Fibroblast of lung (primary cell): ENCODE measurements around the gene NUP58. TPM values are rescaled to one million over a fixed set of nuclear protein-coding genes. Genes with fewer than 3 reads are reported as not detected.
"Not testable (repeated sequence)": the region's sequence is repeated elsewhere in the genome, so short reads cannot be mapped to it uniquely, and the experiment has no call there.

ENCODE experiments used
- DNase-seq, 2 donors: peaks; one replicate each; pipeline versions ENCODE4 v3.0.0 to v3.0.0-alpha.2; 2010; ENCODE audit warnings: low read depth in 2 of 2
- H2AFZ ChIP-seq: 2 replicates; pipeline ENCODE4 v1.5.1; 2012; ENCODE audit warnings: low read length, control low read depth, inconsistent platforms
- H3K27ac ChIP-seq: 2 replicates; pipeline ENCODE4 v1.5.1; 2011; ENCODE audit warnings: low read length, control low read depth; ENCODE audit not compliant: insufficient read depth
- H3K27me3 ChIP-seq: 2 replicates; pipeline ENCODE4 v1.5.1; 2011; ENCODE audit warnings: mild to moderate bottlenecking, low read length; ENCODE audit not compliant: control insufficient read depth, insufficient read depth
- H3K36me3 ChIP-seq: 2 replicates; pipeline ENCODE4 v1.5.1; 2011; ENCODE audit warnings: low read length; ENCODE audit not compliant: control insufficient read depth, insufficient read depth
- H3K4me1 ChIP-seq: 2 replicates; pipeline ENCODE4 v1.5.1; 2011; ENCODE audit warnings: low read length; ENCODE audit not compliant: control insufficient read depth, insufficient read depth; ENCODE audit errors: extremely low read depth
- H3K4me2 ChIP-seq: 2 replicates; pipeline ENCODE4 v1.5.1; 2011; ENCODE audit warnings: low read length, control low read depth; ENCODE audit not compliant: insufficient read depth; ENCODE audit errors: extremely low read depth
- H3K4me3 ChIP-seq, 4 experiments: fragments of 200-600 bp in 1 of 4; sonication (generic) in 1 of 4; replicated peaks in 1 of 4; 2 replicates each; pipeline ENCODE4 v1.5.1; 2011 to 2016; ENCODE audit warnings: low read length in 4 of 4, low read depth in 3 of 4, mild to moderate bottlenecking in 3 of 4, control low read depth in 2 of 4, inconsistent platforms in 1 of 4, mixed read lengths in 1 of 4; ENCODE audit not compliant: insufficient read depth in 1 of 4; ENCODE audit errors: control extremely low read depth in 1 of 4
- H3K79me2 ChIP-seq: 2 replicates; pipeline ENCODE4 v1.5.1; 2012; ENCODE audit warnings: mild to moderate bottlenecking, low read length, inconsistent platforms; ENCODE audit not compliant: control insufficient read depth, insufficient read depth
- H3K9ac ChIP-seq: 2 replicates; pipeline ENCODE4 v1.5.1; 2011; ENCODE audit warnings: mild to moderate bottlenecking, low read length, control low read depth; ENCODE audit not compliant: insufficient read depth
- H3K9me3 ChIP-seq: 2 replicates; pipeline ENCODE4 v1.5.1; 2012; ENCODE audit warnings: low read depth, low read length; ENCODE audit not compliant: control insufficient read depth, insufficient read depth
- H4K20me1 ChIP-seq: 2 replicates; pipeline ENCODE4 v1.5.1; 2011; ENCODE audit warnings: low read length; ENCODE audit not compliant: control insufficient read depth, insufficient read depth; ENCODE audit errors: extremely low read depth
- EZH2 ChIP-seq: IDR thresholded peaks from 2 replicates; pipeline ENCODE4 v1.5.1; 2012; ENCODE audit warnings: low read length, control low read depth, mild to moderate bottlenecking; ENCODE audit errors: missing control alignments
- polyA plus RNA-seq, 2 donors: library from polyadenylated mRNA; depleted of rRNA in 1 of 2; stranded (reverse) in 1 of 2; unstranded in 1 of 2; fragments of >200 nt; gene quantifications; 2 replicates each; pipeline ENCODE4 v1.2.1, GENCODE V29; 2011 to 2012; ENCODE audit warnings: missing spikeins in 1 of 2
- total RNA-seq: library from RNA; depleted of rRNA; stranded (reverse); fragments of >200 nt; gene quantifications from 2 replicates; pipeline ENCODE4 v1.2.1, GENCODE V29; 2014
- TF ChIP-seq, protein P1 (sequence below), 2 donors: IDR thresholded peaks in 1 of 2; conservative IDR thresholded peaks in 1 of 2; 1 replicate in 1 of 2; 2 replicates in 1 of 2; pipeline ENCODE4 v1.5.1; 2011 to 2012; ENCODE audit warnings: low read length in 2 of 2, control low read depth in 1 of 2, inconsistent platforms in 1 of 2, low read depth in 1 of 2, mild to moderate bottlenecking in 1 of 2

Gene NUP58
- total and polyA plus RNA-seq, 2 donors (not counting 1 experiment from before 2014, with no cell fraction given), result 39.3 to 57.6 TPM

DNA sequence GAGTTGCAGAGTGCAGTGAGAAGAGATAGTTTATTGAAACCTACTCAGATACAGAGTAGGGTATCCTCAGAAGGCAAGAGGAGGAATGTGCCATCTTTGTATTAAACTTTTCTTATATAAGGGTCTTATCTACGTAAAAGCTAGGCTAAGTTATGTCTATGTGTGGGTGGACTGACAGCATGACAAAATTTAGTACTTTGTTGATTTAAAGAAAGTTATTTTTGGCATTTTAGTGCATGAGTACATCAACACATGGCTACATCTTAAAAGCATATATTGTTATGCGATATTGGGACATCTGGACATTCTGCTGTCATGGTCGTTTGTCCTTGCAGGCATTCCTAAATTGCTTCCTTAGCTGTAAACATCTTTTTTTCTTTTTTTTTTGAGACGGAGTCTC, 51.4 kb downstream of the NUP58 start:
- Histone ChIP-seq H3K4me3 (no peak overlapping the region), H4K20me1 (no peaks in the 10 kb centered on the region), H3K27ac (no peak overlapping the region), H3K9ac (no peak overlapping the region), H3K27me3 (peaks cover 5% of the 10 kb centered on the region), H3K4me2 (no peak overlapping the region), H3K4me1 (no peaks in the 10 kb centered on the region), H3K9me3 (no peaks in the 10 kb centered on the region), H3K79me2 (no peaks in the 10 kb centered on the region), H3K36me3 (no peaks in the 10 kb centered on the region), H2AFZ (no peak overlapping the region)
- no peak for DNase-seq
- TF ChIP-seq, protein P1, sequence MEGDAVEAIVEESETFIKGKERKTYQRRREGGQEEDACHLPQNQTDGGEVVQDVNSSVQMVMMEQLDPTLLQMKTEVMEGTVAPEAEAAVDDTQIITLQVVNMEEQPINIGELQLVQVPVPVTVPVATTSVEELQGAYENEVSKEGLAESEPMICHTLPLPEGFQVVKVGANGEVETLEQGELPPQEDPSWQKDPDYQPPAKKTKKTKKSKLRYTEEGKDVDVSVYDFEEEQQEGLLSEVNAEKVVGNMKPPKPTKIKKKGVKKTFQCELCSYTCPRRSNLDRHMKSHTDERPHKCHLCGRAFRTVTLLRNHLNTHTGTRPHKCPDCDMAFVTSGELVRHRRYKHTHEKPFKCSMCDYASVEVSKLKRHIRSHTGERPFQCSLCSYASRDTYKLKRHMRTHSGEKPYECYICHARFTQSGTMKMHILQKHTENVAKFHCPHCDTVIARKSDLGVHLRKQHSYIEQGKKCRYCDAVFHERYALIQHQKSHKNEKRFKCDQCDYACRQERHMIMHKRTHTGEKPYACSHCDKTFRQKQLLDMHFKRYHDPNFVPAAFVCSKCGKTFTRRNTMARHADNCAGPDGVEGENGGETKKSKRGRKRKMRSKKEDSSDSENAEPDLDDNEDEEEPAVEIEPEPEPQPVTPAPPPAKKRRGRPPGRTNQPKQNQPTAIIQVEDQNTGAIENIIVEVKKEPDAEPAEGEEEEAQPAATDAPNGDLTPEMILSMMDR (conservative IDR thresholded peaks at IDR 0.05 in 1 of 2, IDR thresholded peaks at IDR 0.05 in 1 of 2; ENCODE audit: low read depth in 1 of 2, low read length in 2 of 2), result no peak

DNA sequence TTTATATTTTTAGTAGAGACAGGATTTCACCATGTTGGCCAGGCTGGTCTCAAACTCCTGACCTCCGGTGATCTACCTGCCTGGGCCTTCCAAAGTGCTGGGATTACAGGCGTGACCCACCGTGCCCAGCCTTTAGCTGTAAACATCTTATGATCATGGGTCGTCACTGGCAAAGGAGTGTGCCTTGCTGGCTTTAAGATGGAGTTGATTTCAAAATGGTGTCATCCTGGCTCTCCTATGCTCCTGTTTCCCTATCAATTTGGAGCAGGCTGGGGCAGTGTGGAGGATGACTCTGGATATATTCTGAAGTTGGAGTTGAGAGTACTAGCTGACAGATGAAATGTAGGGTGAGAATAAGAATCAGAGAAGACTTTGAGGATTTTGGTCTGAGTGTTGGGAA, 51.9 kb downstream of the NUP58 start:
- no peak for TF ChIP-seq EZH2
- TF ChIP-seq, protein P1 (conservative IDR thresholded peaks at IDR 0.05 in 1 of 2, IDR thresholded peaks at IDR 0.05 in 1 of 2; ENCODE audit: low read depth in 1 of 2, low read length in 2 of 2), result no peak
- Histone ChIP-seq H3K27me3 (peaks cover 5% of the 10 kb centered on the region), H2AFZ (no peak overlapping the region), H3K79me2 (no peaks in the 10 kb centered on the region), H3K4me2 (no peak overlapping the region), H3K4me3 (no peak overlapping the region), H4K20me1 (no peaks in the 10 kb centered on the region), H3K4me1 (no peaks in the 10 kb centered on the region), H3K9ac (no peak overlapping the region), H3K9me3 (no peaks in the 10 kb centered on the region), H3K36me3 (no peaks in the 10 kb centered on the region), H3K27ac (no peak overlapping the region)
- no peak for DNase-seq

- Histone ChIP-seq H3K9me3 (no peaks in the 10 kb centered on the region), H2AFZ (no peak overlapping the region), H3K4me3 (no peak overlapping the region), H3K9ac (no peak overlapping the region), H3K4me2 (no peak overlapping the region), H4K20me1 (no peaks in the 10 kb centered on the region), H3K27ac (no peak overlapping the region), H3K4me1 (no peaks in the 10 kb centered on the region), H3K36me3 (no peaks in the 10 kb centered on the region), H3K27me3 (peaks cover 5% of the 10 kb centered on the region), H3K79me2 (no peaks in the 10 kb centered on the region)
- no peak for TF ChIP-seq EZH2
- no peak for DNase-seq
These were observed 53.0 kb downstream of the NUP58 start for GRCh38 chr13:25354377-25354776.

GRCh38 chr13:25360443-25360842, 59.0 kb downstream of the NUP58 start:
- not testable (repeated sequence) for H3K36me3 ChIP-seq, H2AFZ ChIP-seq, H3K27me3 ChIP-seq, H3K79me2 ChIP-seq, H3K27ac ChIP-seq, H3K4me1 ChIP-seq, DNase-seq, H4K20me1 ChIP-seq, H3K9ac ChIP-seq, H3K9me3 ChIP-seq, H3K4me2 ChIP-seq, H3K4me3 ChIP-seq
